GM12892 (cell line): ENCODE measurements around the gene LMNB1.

Source experiments
- POLR2A ChIP-seq: IDR thresholded peaks from 2 replicates; pipeline ENCODE4 v1.6.1; 2011; ENCODE audit warnings: low read depth, low read length, control low read depth
- POLR2AphosphoS5 ChIP-seq: IDR thresholded peaks from 2 replicates; pipeline ENCODE4 v1.6.1; 2011; ENCODE audit warnings: low read depth, low read length, control low read depth
- TAF1 ChIP-seq: IDR thresholded peaks from 2 replicates; pipeline ENCODE4 v1.6.1; 2011; ENCODE audit warnings: low read depth, mild to moderate bottlenecking, control low read depth, low read length, borderline replicate concordance

GRCh38 chr5:126799780-126800179 lies 22.8 kb downstream of the LMNB1 start:
- no peak for TF ChIP-seq POLR2A
- TF ChIP-seq POLR2AphosphoS5: no peak
- TF ChIP-seq TAF1: no peak
